IMR-90 (cell line): Measurements from ENCODE around the gene TRMT2A. TPM values are rescaled to one million over a fixed set of nuclear protein-coding genes. Genes with fewer than 3 reads are reported as not detected.

Experiments
- ATAC-seq: fragments of 200-7000 bp; cut with Tn5 transposase; 2 replicates; pipeline ENCODE4 v1.9.1; 2020; ENCODE audit warnings: low read depth, mild to moderate bottlenecking, moderate library complexity
- BruUV-seq: library from RNA; stranded (reverse); fragments of 400-500 nt; replicated peaks from 2 replicates; lab custom pipeline; 2021; lab: Mats Ljungman, UMichigan
- CTCF ChIA-PET: fragments of 300-600 bp; formaldehyde crosslinking; extraction: SDS; loops from one replicate; lab custom pipeline; 2021; ENCODE audit warnings: antibody characterized with exemption; lab: Yijun Ruan, JAX
- POLR2A ChIA-PET: fragments of 300-600 bp; sonication (Branson Sonifier 250); formaldehyde crosslinking; loops from one replicate; lab custom pipeline; 2022; ENCODE audit warnings: antibody characterized with exemption; ENCODE audit not compliant: unreplicated experiment; lab: Charles Lee
- DNase-seq: peaks from one replicate; pipeline ENCODE4 v3.0.0; 2013
- H2AFZ ChIP-seq: replicated peaks from 2 replicates; pipeline ENCODE3; 2013; ENCODE audit warnings: low read length, mild to moderate bottlenecking; ENCODE audit not compliant: poor library complexity
- H2AK5ac ChIP-seq: 2 replicates; pipeline ENCODE4 v1.6.1; 2013; ENCODE audit warnings: low read depth, low read length, inconsistent platforms
- H2AK9ac ChIP-seq: replicated peaks from 2 replicates; pipeline ENCODE3; 2013; ENCODE audit warnings: mild to moderate bottlenecking, low read depth, low read length, moderate library complexity; ENCODE audit not compliant: poor library complexity
- H2BK120ac ChIP-seq: 2 replicates; pipeline ENCODE4 v1.6.1; 2013; ENCODE audit warnings: low read depth, low read length, inconsistent platforms
- H2BK15ac ChIP-seq: 3 replicates; pipeline ENCODE4 v1.6.1; 2013; ENCODE audit warnings: low read depth, low read length, inconsistent platforms
- H2BK20ac ChIP-seq: 2 replicates; pipeline ENCODE4 v1.6.1; 2013; ENCODE audit warnings: low read depth, mild to moderate bottlenecking, inconsistent platforms, low read length, moderate library complexity
- H2BK5ac ChIP-seq: 2 replicates; pipeline ENCODE4 v1.6.1; 2013; ENCODE audit warnings: mild to moderate bottlenecking, low read depth, low read length, inconsistent platforms; ENCODE audit not compliant: poor library complexity, severe bottlenecking
- H3K14ac ChIP-seq: replicated peaks from 2 replicates; pipeline ENCODE4 v1.6.1; 2013; ENCODE audit warnings: low read depth, low read length, inconsistent platforms
- H3K18ac ChIP-seq: 2 replicates; pipeline ENCODE4 v1.6.1; 2013; ENCODE audit warnings: low read depth, low read length, control low read depth
- H3K23ac ChIP-seq: 2 replicates; pipeline ENCODE4 v1.6.1; 2013; ENCODE audit warnings: low read depth, low read length, inconsistent platforms
- H3K27ac ChIP-seq: 2 replicates; pipeline ENCODE4 v1.5.1; 2013; ENCODE audit warnings: mild to moderate bottlenecking, control low read depth, low read length; ENCODE audit not compliant: insufficient read depth
- H3K27me3 ChIP-seq: 2 replicates; pipeline ENCODE4 v1.6.1; 2013; ENCODE audit warnings: low read length; ENCODE audit not compliant: control insufficient read depth, insufficient read depth
- H3K36me3 ChIP-seq: 2 replicates; pipeline ENCODE4 v1.6.1; 2013; ENCODE audit warnings: low read length, mixed read lengths; ENCODE audit not compliant: control insufficient read depth, insufficient read depth
- H3K4ac ChIP-seq: 2 replicates; pipeline ENCODE4 v1.6.1; 2013; ENCODE audit warnings: low read depth, low read length, inconsistent platforms
- H3K4me1 ChIP-seq: 2 replicates; pipeline ENCODE4 v1.6.1; 2013; ENCODE audit warnings: low read length, mixed read lengths; ENCODE audit not compliant: control insufficient read depth, insufficient read depth
- H3K4me2 ChIP-seq: 2 replicates; pipeline ENCODE4 v1.6.1; 2013; ENCODE audit warnings: low read depth, mild to moderate bottlenecking, control low read depth, low read length, moderate library complexity
- H3K4me3 ChIP-seq: 2 replicates; pipeline ENCODE4 v1.5.1; 2013; ENCODE audit warnings: low read depth, mild to moderate bottlenecking, control low read depth, low read length, moderate library complexity; ENCODE audit not compliant: insufficient read depth
- H3K56ac ChIP-seq: 2 replicates; pipeline ENCODE4 v1.6.1; 2013; ENCODE audit warnings: low read length, inconsistent platforms; ENCODE audit not compliant: insufficient read depth; ENCODE audit errors: extremely low read depth
- H3K79me1 ChIP-seq, 2 experiments: 2 replicates each; pipeline ENCODE4 v1.6.1; 2013; ENCODE audit warnings: low read length in 2 of 2, inconsistent platforms in 1 of 2, low read depth in 1 of 2
- H3K9ac ChIP-seq: 2 replicates; pipeline ENCODE4 v1.6.1; 2013; ENCODE audit warnings: low read depth, low read length, control low read depth
- H3K9me1 ChIP-seq: 2 replicates; pipeline ENCODE4 v1.6.1; 2013; ENCODE audit warnings: low read length, inconsistent platforms; ENCODE audit not compliant: insufficient read depth
- H3K9me3 ChIP-seq: 2 replicates; pipeline ENCODE4 v1.6.1; 2013; ENCODE audit warnings: low read length; ENCODE audit not compliant: control insufficient read depth, insufficient read depth
- H4K20me1 ChIP-seq: 2 replicates; pipeline ENCODE4 v1.6.1; 2013; ENCODE audit warnings: low read length, inconsistent platforms; ENCODE audit not compliant: insufficient read depth
- H4K5ac ChIP-seq: 2 replicates; pipeline ENCODE4 v1.6.1; 2013; ENCODE audit warnings: mild to moderate bottlenecking, low read depth, low read length, control low read depth
- H4K8ac ChIP-seq, 2 experiments: 2 replicates each; pipeline ENCODE4 v1.6.1; 2013; ENCODE audit warnings: low read depth in 2 of 2, low read length in 2 of 2, control low read depth in 1 of 2, inconsistent platforms in 1 of 2
- H4K91ac ChIP-seq: 2 replicates; pipeline ENCODE4 v1.6.1; 2013; ENCODE audit warnings: low read depth, low read length, inconsistent platforms; ENCODE audit not compliant: insufficient read depth
- BHLHE40 ChIP-seq: fragments of 150-350 bp; IDR thresholded peaks from 2 replicates; pipeline ENCODE4 v1.6.1; 2016; ENCODE audit warnings: mild to moderate bottlenecking, low read depth, low read length
- ELK1 ChIP-seq: fragments of 150-350 bp; IDR thresholded peaks from 2 replicates; pipeline ENCODE4 v1.6.1; 2016; ENCODE audit warnings: low read depth, mild to moderate bottlenecking, low read length, moderate library complexity, borderline replicate concordance
- FOS ChIP-seq: fragments of 150-350 bp; IDR thresholded peaks from 2 replicates; pipeline ENCODE4 v1.6.1; 2016; ENCODE audit warnings: low read depth, low read length
- MAFK ChIP-seq: IDR thresholded peaks from 2 replicates; pipeline ENCODE4 v1.6.1; 2012; ENCODE audit warnings: low read depth, low read length, improper control_type of control experiment
- MAZ ChIP-seq: IDR thresholded peaks from 2 replicates; pipeline ENCODE4 v1.6.1; 2012; ENCODE audit warnings: low read depth, mild to moderate bottlenecking, low read length, improper control_type of control experiment, moderate library complexity, borderline replicate concordance
- POLR2A ChIP-seq: IDR thresholded peaks from 2 replicates; pipeline ENCODE4 v1.6.1; 2012; ENCODE audit warnings: mild to moderate bottlenecking, low read depth, low read length
- RAD21 ChIP-seq: IDR thresholded peaks from 2 replicates; pipeline ENCODE4 v1.6.1; 2012; ENCODE audit warnings: low read length, improper control_type of control experiment
- RFX5 ChIP-seq: IDR thresholded peaks from 2 replicates; pipeline ENCODE4 v1.8.0; 2012; ENCODE audit warnings: low read depth, mild to moderate bottlenecking, low read length, moderate library complexity
- USF2 ChIP-seq: fragments of 150-350 bp; IDR thresholded peaks from 2 replicates; pipeline ENCODE4 v1.6.1; 2017; ENCODE audit warnings: mild to moderate bottlenecking, antibody characterized with exemption, low read length, low read depth
- WGBS, 2 experiments: methylation state at CpG; one replicate each; pipeline versions ENCODE4 v1.1.5 to v1.1.7; 2013; ENCODE audit warnings: missing lambda C conversion rate in 2 of 2; ENCODE audit not compliant: insufficient read length in 1 of 2; ENCODE audit errors: extremely low coverage in 2 of 2; 5-methylcytosine and 5-hydroxymethylcytosine counted together
- dilution Hi-C: fragments of 300-500 bp; cut with HindIII; formaldehyde crosslinking; loops from one replicate; pipeline ENCODE4 v1.14.3; 2018; ENCODE audit warnings: low sequenced_read_pairs; ENCODE audit not compliant: unreplicated experiment
- in situ Hi-C: fragments of 300-500 bp; cut with MboI; formaldehyde crosslinking; loops from 3 replicates; pipeline ENCODE4 v1.14.3; 2019; ENCODE audit warnings: low sequenced_read_pairs, inconsistent platforms, mixed read lengths
- intact Hi-C: fragments of 100-400 bp; cut with micrococcal nuclease; formaldehyde crosslinking; loops from 2 replicates; pipeline ENCODE4 v1.10.0; 2022
- polyA plus RNA-seq, 3 experiments: library from polyadenylated mRNA; depleted of rRNA; stranded (reverse); fragments of >200 nt; gene quantifications; 2 replicates each; pipeline ENCODE4 v1.2.3, GENCODE V29; 2012; ENCODE audit warnings: low replicate concordance in 1 of 3
- total RNA-seq: library from RNA; depleted of rRNA; stranded (reverse); fragments of >200 nt; gene quantifications from 2 replicates; pipeline ENCODE4 v1.2.3, GENCODE V29; 2012

The TRMT2A gene
- total and polyA plus RNA-seq, 2 of the 4 experiments (the other 2 are of a cell fraction): 22.0 to 39.1 TPM

DNA sequence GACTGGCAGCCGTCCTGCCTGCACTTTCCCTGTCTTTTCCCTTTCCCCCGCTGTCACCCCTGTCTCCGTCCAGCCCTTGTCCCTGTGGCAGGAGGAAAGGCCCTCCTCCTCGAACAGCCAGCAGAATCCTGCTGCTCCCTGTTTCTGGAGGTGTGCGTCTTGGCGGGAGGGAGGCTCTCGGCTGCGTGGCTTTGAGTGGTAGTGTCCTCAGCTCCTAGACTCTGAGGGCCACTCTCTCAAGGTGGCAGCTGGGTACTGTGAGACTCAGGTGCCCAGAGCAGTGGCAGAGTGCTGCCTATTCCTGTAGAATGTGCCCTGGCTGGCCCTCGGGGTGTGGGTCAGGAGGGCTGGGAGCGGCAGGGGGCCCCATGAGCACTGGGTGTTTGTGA lies 10.2 kb downstream of the TRMT2A start:
- Histone ChIP-seq H3K27me3 (no peaks in the 10 kb centered on the region), H4K8ac (no peak overlapping the region), H2BK20ac (no peak overlapping the region), H4K5ac (no peak overlapping the region), H2AK9ac (no peak overlapping the region), H3K23ac (no peak overlapping the region), H2BK120ac (no peak overlapping the region), H3K56ac (no peak overlapping the region), H3K9me1 (no peaks in the 10 kb centered on the region), H2AK5ac (no peak overlapping the region), H2BK15ac (no peak overlapping the region), H3K27ac (no peak overlapping the region), H3K4ac (no peak overlapping the region), H3K9me3 (no peaks in the 10 kb centered on the region), H3K18ac (no peak overlapping the region), H3K79me1 (peaks cover 14 to 47% of the 10 kb centered on the region in 2 experiments), H2BK5ac (no peak overlapping the region), H3K9ac (no peak overlapping the region), H3K36me3 (peaks cover 77% of the 10 kb centered on the region), H3K4me1 (no peaks in the 10 kb centered on the region), H3K4me2 (no peak overlapping the region), H4K91ac (no peak overlapping the region), H2AFZ (no peak overlapping the region), H3K14ac (no peak overlapping the region), H4K20me1 (peaks cover 62% of the 10 kb centered on the region), H3K4me3 (no peak overlapping the region)
- ChIA-PET CTCF (no interaction called here), POLR2A (no interaction called here)
- intact Hi-C loops: no loop called here
- DNase-seq (no peak), ATAC-seq (no peak)
- dilution Hi-C loops: no loop called here
- BruUV-seq: no TSS peak
- in situ Hi-C loops: no loop called here
- 100% methylated on average over 5 of the region's 10 CpGs; no CpG with 5 or more reads in 1 of the 2 experiments for WGBS, 2 experiments
- no peak for TF ChIP-seq MAZ
- TF ChIP-seq RAD21: no peak
- no peak for TF ChIP-seq MAFK
- TF ChIP-seq FOS: no peak
- TF ChIP-seq RFX5: no peak
- TF ChIP-seq POLR2A: no peak
- no peak for TF ChIP-seq BHLHE40
- TF ChIP-seq USF2: no peak
- TF ChIP-seq ELK1: no peak
